Suprapubic skin (tissue), 4 donors: ENCODE data around the gene MANSC4. TPM values are rescaled to one million over a fixed set of nuclear protein-coding genes. Genes with fewer than 3 reads are reported as not detected.
A peak's percentile ranks its signal among the peaks of the same experiment; 100 is the strongest.

Experiments used
- DNase-seq, 2 donors: peaks; one replicate each; pipeline ENCODE4 v3.0.0-alpha.2; 2019; ENCODE audit warnings: low spot score in 2 of 2
- H3K27ac ChIP-seq: fragments of 200-600 bp; sonication (generic); one replicate; pipeline ENCODE4 v1.5.1; 2019
- H3K27me3 ChIP-seq: fragments of 200-600 bp; sonication (generic); one replicate; pipeline ENCODE4 v1.5.1; 2019
- H3K36me3 ChIP-seq: fragments of 200-600 bp; sonication (generic); one replicate; pipeline ENCODE4 v1.5.1; 2019
- H3K4me1 ChIP-seq: fragments of 200-600 bp; sonication (generic); one replicate; pipeline ENCODE4 v1.5.1; 2019
- H3K4me3 ChIP-seq: fragments of 200-600 bp; sonication (generic); one replicate; pipeline ENCODE4 v1.5.1; 2019; ENCODE audit warnings: mild to moderate bottlenecking
- H3K9me3 ChIP-seq: fragments of 200-600 bp; sonication (generic); one replicate; pipeline ENCODE4 v1.5.1; 2019
- CTCF ChIP-seq, 2 donors: fragments of 200-600 bp in 1 of 2; fragments of 450-650 bp in 1 of 2; sonication (generic) in 1 of 2; IDR thresholded peaks; one replicate each; pipeline ENCODE4 v1.5.1; 2016 to 2019; ENCODE audit warnings: antibody characterized with exemption in 2 of 2, mild to moderate bottlenecking in 1 of 2, moderate library complexity in 1 of 2
- EP300 ChIP-seq: sonication (generic); formaldehyde crosslinking; IDR thresholded peaks from one replicate; pipeline ENCODE4 v1.6.1; 2017; ENCODE audit warnings: antibody characterized with exemption
- POLR2A ChIP-seq, 2 donors: fragments of 450-650 bp; IDR thresholded peaks; one replicate each; pipeline ENCODE4 v1.6.1; 2017; ENCODE audit warnings: antibody characterized with exemption in 2 of 2, mild to moderate bottlenecking in 2 of 2, moderate library complexity in 2 of 2
- POLR2AphosphoS5 ChIP-seq, 3 donors: sonication (generic); formaldehyde crosslinking; IDR thresholded peaks; one replicate each; pipeline ENCODE4 v1.6.1; 2017; ENCODE audit warnings: antibody characterized with exemption in 3 of 3
- whole genome bisulfite sequencing: methylation state at CpG from one replicate; pipeline ENCODE4 v1.1.5; 2018; 5-methylcytosine and 5-hydroxymethylcytosine counted together
- total RNA-seq, 4 donors: library from RNA; depleted of rRNA; stranded (reverse); fragments of >200 nt; gene quantifications; one replicate each; pipeline ENCODE4 v1.1.0, GENCODE V29; 2016

MANSC4 gene
- total RNA-seq, 4 donors from 2014 or later = not detected

GRCh38 chr12:27823038-27823437 is 43.0 kb upstream of the MANSC4 start:
- Histone ChIP-seq H3K27ac (no peak overlapping the region), H3K27me3 (no peaks in the 10 kb centered on the region), H3K9me3 (no peaks in the 10 kb centered on the region), H3K4me1 (peaks cover 6% of the 10 kb centered on the region), H3K4me3 (no peak overlapping the region), H3K36me3 (no peaks in the 10 kb centered on the region)
- no peak for DNase-seq
- TF ChIP-seq POLR2A (IDR thresholded peaks at IDR 0.05) = no peak
- no peak for TF ChIP-seq POLR2AphosphoS5 (IDR thresholded peaks at IDR 0.05)
- TF ChIP-seq EP300 = no peak
- no peak for TF ChIP-seq CTCF (IDR thresholded peaks at IDR 0.05)
- 84% methylated on average over 5 of the region's 5 CpGs for WGBS

GRCh38 chr12:27822076-27822712 is 42.2 kb upstream of the MANSC4 start:
- no peak for TF ChIP-seq EP300
- no peak for TF ChIP-seq POLR2AphosphoS5 (IDR thresholded peaks at IDR 0.05)
- no peak for TF ChIP-seq POLR2A (IDR thresholded peaks at IDR 0.05)
- TF ChIP-seq CTCF (IDR thresholded peaks at IDR 0.05) = no peak
- Histone ChIP-seq H3K9me3 (no peaks in the 10 kb centered on the region), H3K27ac (no peak overlapping the region), H3K4me1 (peaks cover 6% of the 10 kb centered on the region), H3K4me3 (no peak overlapping the region), H3K36me3 (no peaks in the 10 kb centered on the region), H3K27me3 (no peaks in the 10 kb centered on the region)
- DNase-seq = no peak
- 73% methylated on average over 9 of the region's 9 CpGs for WGBS

GRCh38 chr12:27821259-27821973 is 41.4 kb upstream of the MANSC4 start:
- peaks cover 6% of the 10 kb centered on the region for H3K4me1 ChIP-seq
- H3K27me3 ChIP-seq = no peaks in the 10 kb centered on the region
- 15% methylated on average over 7 of the region's 7 CpGs for WGBS
- DNase-seq = no peak
- no peak overlapping the region for H3K4me3 ChIP-seq
- no peak overlapping the region for H3K27ac ChIP-seq
- no peaks in the 10 kb centered on the region for H3K36me3 ChIP-seq
- no peaks in the 10 kb centered on the region for H3K9me3 ChIP-seq
- TF ChIP-seq POLR2AphosphoS5 (IDR thresholded peaks at IDR 0.05) = no peak
- no peak for TF ChIP-seq EP300
- peak; percentile 63 to 67 for TF ChIP-seq CTCF (IDR thresholded peaks at IDR 0.05)
- TF ChIP-seq POLR2A (IDR thresholded peaks at IDR 0.05) = no peak

GRCh38 chr12:27820564-27820963 is 40.5 kb upstream of the MANSC4 start:
- no peak for TF ChIP-seq CTCF (IDR thresholded peaks at IDR 0.05)
- no peak for TF ChIP-seq POLR2A (IDR thresholded peaks at IDR 0.05)
- TF ChIP-seq EP300 = no peak
- no peak for TF ChIP-seq POLR2AphosphoS5 (IDR thresholded peaks at IDR 0.05)
- no peaks in the 10 kb centered on the region for H3K9me3 ChIP-seq
- no peaks in the 10 kb centered on the region for H3K27me3 ChIP-seq
- no peak overlapping the region for H3K4me3 ChIP-seq
- no peak overlapping the region for H3K27ac ChIP-seq
- 84% methylated on average over 5 of the region's 5 CpGs for WGBS
- H3K4me1 ChIP-seq = peaks cover 6% of the 10 kb centered on the region
- no peak for DNase-seq
- no peaks in the 10 kb centered on the region for H3K36me3 ChIP-seq

- no peaks in the 10 kb centered on the region for H3K9me3 ChIP-seq
- no peak overlapping the region for H3K27ac ChIP-seq
- DNase-seq = no peak
- peaks cover 6% of the 10 kb centered on the region for H3K4me1 ChIP-seq
- no peaks in the 10 kb centered on the region for H3K36me3 ChIP-seq
- H3K27me3 ChIP-seq = no peaks in the 10 kb centered on the region
- 85% methylated on average over 7 of the region's 7 CpGs for WGBS
- no peak overlapping the region for H3K4me3 ChIP-seq
- no peak for TF ChIP-seq EP300
- no peak for TF ChIP-seq POLR2A (IDR thresholded peaks at IDR 0.05)
- TF ChIP-seq CTCF (IDR thresholded peaks at IDR 0.05) = no peak
- no peak for TF ChIP-seq POLR2AphosphoS5 (IDR thresholded peaks at IDR 0.05)
These were observed 38.4 kb upstream of the MANSC4 start for GRCh38 chr12:27818401-27818918.
